HG03159 (cell line): ENCODE data around the gene INPP5F.

Experiments
- ATAC-seq: cut with Tn5 transposase; IDR thresholded peaks from one replicate; pipeline ENCODE4 v1.9.1; 2021; ENCODE audit warnings: mild to moderate bottlenecking, moderate library complexity; ENCODE audit not compliant: unreplicated experiment

The INPP5F gene

DNA sequence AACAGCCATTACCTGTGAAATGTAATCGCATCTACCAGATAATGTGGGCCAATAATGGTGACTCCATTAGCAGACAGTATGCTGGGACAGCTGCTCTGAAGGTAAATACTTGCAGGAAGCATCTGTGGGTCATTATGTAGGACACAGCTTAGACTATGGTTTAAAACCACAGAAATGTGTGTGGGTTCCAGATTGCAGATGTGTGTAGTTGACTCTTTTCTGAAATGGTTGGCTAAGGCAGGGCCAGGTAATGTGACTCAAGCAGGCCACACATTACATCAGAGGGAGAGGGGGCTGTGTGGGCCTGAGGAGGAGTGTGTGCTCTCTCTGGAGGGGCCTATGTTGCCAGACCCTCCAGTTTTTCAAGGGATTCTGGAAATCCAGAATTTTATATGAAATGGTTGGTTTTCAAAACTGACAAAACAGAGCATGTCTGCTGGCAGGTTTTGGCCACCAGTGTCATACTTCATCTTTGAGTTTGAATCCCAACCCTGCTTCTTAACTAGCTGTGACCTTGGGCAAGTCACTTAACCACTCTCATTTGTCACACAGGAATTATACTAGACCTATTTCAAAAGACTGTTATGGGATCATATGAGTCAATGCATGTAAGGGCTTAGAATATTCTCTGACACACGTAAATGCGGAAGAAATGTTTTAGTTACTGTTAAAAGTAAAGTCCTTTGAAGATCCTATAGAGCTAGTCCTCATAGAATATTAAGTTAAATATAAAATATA lies 82.3 kb downstream of the INPP5F start:
- ATAC-seq: no peak

DNA sequence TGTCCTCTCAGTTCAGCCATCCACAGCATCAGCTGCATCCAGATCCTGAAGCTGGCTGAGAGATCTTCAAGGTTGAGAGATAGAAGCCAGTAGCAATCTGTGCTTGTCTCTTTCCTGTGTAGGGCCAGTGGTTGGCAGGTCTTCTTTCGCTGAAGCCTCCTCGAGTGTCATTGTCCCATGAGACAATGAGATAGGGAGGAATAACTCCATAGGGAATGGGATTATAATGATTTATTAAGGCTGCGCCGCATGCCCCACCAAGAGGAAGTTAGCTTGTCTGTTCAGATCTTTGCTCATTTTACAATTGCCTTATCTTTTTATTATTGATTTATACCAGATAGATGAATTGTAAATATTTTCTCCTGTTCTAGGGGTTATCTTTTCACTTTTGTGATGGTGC lies 85.3 kb downstream of the INPP5F start:
- no peak for ATAC-seq

DNA sequence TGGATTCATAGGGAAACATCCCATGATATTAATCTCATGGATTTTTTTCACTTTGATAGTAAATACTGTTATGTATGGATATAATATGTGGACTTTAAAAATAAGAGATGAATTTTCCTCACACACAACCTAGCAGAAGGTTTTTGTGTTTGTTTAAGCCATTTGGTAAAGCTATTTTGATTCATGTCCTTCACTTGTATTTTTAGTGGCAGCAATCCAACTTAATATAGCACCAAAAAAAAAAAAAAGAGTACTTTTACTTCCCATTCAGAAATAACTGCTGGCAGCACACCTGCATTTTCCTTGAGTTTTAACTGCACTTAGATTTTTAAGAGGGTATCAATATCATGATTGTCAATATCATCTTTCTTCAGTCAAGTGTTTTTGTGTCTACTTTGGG lies 86.8 kb downstream of the INPP5F start:
- no peak for ATAC-seq

DNA sequence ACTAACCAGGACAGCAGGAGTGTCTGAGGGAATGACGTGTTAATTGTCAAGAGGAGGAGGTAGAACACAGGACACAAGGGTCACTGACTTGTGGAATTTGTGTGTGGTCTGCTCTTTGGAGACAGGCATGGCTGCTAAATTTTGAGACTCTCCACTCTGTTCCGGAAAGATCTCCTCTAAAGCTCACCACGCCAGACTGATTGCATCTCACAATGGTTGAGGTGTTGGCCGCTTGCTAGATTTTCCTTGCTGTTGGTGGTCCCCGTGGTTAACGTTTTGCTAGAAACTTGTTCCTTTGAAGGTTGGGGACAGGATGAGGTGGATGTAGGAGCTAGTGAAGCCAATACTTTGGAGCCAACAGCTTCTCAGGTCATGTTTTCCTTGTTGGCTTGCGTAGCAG lies 89.8 kb downstream of the INPP5F start:
- no peak for ATAC-seq

DNA sequence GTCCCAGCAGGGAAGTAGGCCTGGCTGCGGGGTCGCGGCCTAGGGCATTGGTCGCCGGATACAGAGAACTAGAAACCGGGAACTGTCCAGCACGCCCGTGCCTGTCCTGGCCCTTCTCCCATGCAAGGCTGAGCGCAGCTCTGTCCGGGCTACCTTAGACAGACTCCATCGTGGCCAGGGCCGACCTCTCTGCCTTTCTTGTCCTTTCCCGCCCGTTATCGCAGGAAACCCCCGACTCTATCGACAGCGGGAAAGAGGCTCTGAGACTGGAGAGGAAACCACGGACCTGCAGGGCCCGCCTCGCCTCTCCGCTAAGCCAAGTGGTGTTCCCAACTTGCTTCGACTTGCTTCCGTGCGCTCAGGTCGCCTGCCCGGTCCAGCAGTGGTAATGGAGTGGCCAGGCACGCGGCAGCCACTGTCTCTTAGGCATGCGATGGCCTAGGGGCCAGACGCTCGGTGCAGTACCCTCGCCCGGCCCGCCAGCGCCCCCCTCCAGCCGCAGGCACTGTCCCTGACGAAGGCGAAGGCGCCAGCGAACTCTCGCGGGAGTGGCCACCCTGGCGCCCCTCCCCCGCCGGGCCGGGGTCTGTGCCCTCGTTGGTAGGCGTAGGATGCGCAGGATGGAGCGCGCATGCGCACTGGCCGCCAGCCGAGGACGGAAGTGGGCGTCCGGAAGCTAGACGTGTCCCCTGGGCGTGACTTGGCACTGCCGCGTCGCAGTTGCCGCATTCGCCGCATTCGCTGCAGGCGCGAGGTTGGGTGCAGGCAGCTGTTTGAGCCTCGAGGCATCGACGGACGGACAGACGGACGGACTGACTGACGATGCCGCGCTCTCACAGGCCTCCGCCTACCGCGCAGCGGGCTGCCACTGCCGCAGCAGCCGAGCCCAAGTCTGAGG lies 92.4 kb downstream of the INPP5F start:
- ATAC-seq: no peak

DNA sequence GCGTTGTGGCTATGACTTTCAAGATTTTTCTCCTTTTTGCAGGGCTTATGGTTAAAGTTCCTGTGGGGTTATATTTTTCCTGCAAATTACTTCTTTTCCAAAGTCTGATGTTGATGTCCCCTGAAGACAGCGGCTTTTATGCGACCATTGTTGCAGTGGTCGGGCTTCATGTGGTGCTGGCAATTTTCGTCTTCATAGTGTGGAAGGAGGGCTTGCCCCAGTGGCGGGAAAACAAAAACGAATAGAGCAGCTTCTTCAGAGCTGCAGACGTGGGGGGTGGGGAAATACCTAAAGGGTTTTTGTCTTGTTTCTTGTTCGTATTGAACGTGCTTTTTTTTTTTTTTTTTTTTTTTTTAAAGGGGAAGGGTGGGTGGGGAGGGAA lies 93.0 kb downstream of the INPP5F start:
- ATAC-seq: no peak

DNA sequence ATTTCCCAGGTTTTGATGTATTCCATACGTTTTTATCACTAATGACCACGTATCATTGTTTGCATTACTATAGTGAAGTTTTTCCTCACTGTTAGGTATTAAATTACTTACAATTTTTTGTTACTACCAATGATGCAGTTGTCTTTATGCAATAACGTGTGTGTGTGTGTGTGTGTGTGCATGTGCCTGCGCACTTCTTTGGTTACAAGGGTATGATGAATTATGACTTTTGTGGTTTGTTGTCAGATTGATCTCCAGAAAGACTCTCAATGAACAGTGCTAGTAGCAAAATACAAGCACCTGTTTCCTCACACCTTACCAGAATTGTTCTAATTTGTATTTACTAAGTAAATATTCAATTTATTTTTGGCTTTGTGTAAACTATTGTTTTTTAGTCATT lies 95.3 kb downstream of the INPP5F start:
- no peak for ATAC-seq

DNA sequence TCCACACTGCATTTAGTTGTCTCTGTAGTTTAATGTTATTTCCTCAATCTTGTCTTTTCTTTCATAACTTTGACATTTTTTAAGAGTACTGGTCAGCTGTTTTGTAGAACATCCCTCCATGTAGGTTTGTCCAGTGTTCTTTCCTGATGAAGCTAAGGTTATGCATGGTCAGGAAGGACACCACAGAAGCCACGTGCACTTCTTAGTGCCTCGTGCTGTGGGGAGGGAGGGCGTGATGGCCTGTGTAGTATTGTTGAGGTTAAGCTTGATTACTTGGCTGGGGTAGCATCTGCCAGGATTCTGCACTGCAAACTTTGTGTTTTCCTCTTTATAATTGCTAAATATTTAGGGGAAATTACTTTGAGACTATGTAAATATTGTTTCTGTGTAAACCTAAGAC lies 98.4 kb downstream of the INPP5F start:
- ATAC-seq: no peak

DNA sequence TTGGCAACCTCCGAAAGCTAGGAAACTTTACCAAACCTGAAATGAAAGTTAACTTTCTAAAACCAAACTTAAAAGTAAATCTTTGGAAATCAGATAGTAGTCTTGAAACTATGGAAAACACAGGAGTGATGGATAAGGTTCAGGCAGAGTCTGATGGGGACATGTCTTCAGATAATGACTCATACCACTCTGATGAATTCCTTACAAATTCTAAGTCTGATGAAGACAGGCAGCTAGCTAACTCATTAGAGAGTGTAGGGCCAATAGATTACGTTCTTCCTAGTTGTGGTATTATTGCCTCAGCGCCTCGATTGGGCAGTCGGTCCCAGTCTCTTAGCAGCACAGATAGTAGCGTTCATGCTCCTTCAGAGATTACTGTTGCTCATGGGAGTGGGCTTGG lies 100.9 kb downstream of the INPP5F start:
- ATAC-seq: no peak

DNA sequence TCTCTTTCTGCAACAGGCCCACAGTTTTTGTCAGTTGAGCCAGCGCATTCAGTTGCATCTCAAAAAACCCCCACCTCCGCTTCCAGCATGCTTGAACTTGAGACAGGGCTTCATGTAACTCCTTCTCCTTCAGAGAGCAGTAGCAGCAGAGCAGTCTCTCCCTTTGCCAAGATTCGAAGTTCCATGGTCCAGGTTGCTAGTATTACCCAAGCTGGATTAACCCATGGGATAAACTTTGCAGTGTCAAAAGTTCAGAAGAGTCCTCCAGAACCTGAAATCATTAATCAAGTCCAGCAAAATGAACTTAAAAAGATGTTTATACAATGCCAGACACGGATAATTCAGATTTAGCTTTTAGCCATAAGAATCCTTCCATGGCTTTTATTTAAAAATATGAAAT lies 101.6 kb downstream of the INPP5F start:
- ATAC-seq: no peak

DNA sequence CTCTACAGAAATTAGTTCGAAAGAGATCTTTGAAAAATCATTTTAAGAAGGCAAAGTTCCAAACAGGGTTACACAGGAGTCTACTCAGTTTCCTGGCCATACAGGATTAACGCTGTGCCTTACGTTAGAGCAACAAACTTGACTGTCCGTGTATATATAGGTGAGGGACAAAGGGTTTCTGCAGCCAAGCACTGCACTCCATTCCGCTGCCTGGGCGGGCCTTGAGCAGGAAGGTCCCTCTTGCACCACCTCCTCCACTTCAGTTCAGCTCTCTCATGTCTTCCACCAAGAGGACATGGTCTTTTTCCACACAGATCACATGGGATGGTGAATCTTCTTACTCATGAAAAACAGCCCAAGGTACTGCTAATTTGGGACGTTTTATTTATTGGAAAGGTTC lies 103.6 kb downstream of the INPP5F start:
- ATAC-seq: no peak

DNA sequence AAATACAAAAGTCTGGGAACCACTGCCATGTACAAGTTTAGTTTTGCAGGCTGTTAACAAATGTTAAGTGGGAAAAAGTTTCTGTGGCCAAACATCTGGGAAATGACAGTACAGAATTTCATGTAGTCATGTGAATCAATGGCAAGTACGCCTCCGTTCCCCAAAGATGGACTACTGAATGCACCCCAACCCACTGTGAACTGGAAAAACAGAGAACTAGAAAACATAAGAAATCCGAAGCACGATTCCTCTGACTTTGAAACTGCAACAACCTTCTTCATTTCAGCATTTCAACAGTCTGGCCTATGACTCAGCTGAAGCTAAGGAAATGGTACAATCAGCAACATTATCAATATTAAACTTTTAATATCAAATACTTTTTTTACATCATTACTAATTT lies 105.0 kb downstream of the INPP5F start:
- ATAC-seq: no peak

DNA sequence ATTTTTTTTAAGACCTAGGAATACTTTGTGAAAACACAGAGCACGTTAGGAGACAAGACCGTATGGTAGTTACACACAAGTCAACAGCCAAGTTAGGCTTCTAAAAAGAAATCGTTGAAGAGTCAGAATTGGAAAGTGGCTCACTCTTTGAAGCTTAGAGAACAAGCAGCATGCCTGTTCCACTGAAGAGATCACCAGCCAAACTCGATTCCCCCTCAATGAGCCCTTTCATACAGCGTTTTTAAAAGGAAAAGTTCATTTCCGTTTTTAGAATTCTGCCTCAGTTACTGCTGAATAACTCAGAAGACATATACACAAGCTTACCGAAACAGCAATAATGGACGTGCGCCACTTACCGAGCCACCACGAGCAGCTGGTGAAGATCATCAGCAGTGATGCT lies 105.8 kb downstream of the INPP5F start:
- no peak for ATAC-seq

DNA sequence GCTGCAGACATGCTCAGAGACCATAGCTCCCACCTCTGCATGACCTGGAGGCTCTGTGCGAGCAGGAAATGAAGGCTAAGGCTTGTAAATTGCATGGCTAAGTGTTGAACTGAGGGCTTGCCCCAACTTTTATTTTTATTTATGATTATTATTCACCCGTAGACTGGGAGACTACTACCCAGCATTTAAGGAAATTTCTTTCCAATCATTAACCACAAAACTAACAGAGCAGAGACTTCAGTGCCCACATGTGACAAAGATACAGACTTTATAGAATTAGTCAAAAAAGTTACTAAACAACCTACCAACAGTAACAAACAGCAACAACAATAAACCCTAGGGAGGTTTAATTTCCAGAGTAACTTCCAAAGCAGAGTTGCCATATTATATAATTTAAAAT lies 107.1 kb downstream of the INPP5F start:
- ATAC-seq: no peak

DNA sequence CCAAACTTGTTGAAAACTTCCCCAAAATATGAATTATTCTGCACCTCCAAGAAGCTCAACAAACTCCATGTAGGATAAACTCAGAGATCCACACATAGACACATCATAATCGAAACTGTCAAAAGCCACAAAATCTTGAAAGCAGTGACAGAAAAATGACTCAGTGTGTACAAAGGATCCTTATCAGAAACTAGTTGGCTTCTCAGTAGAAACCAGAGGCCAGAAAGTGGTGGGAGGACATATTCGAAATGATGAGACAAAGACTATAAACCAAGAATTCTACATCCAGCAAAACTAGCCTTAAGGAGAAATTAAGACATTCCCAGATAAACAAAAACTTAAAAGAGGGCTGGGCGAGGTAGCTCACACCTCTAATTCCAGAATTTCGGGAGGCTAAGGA lies 108.3 kb downstream of the INPP5F start:
- ATAC-seq: no peak

DNA sequence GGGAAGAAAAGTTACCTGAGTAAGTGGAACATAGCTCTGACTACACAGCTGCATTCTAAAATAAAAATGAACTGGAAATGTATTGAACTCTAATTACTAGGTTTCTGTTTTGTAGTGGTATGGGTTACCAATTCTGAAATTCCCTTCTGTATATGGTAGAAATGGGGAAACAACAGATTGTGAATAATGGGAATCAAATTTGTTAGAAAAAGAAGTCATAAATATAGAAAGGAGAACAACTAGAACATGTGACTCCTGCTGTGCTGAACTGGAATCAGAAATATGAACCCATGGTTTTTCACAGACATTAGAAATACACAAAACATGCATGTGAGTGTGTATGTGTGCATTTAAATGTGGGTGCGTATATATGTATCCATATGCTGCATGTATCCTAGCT lies 119.8 kb downstream of the INPP5F start:
- ATAC-seq: no peak

DNA sequence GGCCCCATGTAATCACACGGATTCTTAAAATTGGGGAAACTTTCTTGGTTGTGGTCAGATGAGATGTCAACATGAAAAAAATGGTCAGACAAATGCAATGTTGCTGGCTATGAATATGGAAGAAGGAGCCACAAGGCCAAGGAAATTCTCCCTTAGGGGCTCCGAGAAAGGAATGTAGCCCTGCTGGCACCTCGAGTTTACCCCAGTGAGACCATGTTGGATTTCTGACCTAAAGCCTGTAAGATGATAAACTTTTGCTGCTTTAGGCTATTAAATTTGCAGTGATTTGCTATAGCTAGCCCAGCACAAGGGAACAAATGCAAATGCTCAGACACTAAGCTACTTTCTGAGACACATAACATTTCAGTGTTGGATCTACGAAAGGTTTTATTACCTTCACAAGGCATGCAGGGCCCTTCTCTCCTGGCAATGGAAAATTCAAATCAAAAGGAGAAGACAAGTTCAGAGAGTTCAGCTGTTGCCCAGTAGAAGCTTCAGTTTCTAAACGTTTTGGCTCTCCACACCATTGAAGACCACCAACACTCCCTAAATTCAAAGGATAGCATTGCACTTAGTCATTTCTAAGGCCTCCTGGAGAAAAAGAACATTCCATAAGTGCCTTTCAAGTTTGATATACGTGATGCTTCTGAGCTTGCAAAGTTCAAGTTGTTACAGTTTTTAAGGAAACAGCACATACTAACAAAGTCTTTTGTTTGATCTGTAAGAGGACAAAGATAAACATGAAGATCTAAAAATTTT lies 123.4 kb downstream of the INPP5F start:
- no peak for ATAC-seq

DNA sequence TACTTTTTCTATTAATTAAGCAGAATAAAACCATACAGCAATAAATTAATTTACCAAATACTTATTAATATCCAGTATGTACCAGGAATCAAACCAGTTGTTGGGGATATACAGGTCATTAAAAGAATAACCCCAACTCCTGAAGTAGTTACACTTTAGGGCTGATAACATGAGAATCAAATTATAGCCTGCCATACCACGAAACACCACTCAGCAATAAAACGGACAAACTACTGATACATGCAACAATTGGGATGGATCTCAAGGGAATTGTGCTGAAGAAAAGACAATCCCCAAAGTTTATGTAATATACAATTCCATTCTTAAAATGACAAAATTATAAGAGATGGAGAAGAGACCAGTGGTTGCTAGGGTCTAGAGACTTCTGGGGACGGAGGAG lies 124.1 kb downstream of the INPP5F start:
- ATAC-seq: no peak

DNA sequence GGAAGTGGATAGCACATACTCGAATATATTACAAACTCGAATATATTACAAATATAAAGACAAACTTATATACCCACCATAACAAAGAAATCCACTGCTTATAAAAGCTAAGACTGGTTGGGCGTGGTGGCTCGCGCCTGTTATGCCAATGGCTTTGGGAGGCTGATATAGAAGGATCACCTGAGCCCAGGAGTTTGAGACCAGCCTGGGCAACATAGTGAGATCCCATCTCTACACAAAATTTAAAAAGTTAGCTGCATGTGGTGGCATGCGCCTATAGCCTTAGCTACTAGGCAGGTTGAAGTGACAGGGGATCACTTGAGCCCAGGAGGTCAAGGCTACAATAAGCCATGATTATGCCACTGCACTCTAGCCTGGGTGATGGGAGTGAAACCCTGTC lies 126.4 kb downstream of the INPP5F start:
- ATAC-seq: no peak

DNA sequence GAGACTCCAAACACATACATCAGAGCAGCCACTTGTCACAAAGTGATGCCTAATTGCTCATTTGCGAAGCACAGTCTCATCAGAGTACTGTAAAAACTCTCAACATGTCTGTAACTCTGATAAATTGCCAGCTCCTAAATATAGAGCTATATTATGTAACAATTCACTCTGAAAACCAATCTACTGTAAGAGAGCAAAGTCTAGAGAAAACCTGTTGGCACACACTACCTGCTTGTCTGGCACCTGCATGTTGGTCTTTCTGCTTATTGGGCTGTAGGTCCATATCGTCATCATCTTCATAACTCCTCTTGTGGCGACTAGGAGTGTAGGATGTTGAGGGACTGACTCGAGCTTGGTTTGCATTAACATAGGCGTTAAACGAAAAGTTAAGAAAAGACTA lies 127.0 kb downstream of the INPP5F start:
- ATAC-seq: no peak

DNA sequence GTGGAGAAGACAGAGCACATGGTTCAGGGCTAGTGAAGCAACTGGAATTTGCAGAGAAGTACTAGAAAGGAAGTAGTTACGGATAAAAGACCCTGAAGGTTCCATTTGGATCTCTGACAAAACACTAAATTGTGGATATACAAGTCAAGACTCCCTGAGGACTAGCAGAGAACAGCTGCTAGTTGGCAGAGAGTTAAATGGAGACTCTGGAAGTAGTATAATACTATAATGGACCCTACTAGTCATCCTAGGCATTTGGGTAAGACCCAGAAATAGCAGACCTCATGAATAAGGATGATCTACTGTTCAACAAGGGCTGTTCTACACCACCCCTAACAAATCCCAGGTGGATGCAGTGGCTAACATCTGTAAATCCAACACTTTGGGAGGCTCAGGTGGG lies 127.7 kb downstream of the INPP5F start:
- ATAC-seq: no peak

DNA sequence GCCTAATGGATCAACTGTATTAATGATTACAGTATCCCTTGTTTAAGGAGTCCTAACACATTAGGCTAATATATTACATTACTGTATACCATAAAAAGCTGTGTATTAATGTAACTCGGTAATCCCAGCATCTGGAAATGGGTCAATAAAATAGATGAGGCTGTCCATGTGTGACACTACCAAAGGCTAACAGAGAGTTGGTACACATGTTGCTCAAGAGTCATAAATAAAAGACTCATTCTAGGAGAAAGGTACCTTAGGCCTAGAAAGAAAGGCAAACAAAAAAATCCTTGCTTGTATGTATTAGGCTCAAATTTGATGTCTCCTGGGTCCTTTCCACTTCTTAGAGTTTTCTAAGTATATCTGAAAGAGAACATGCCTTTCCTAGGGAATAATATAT lies 132.2 kb downstream of the INPP5F start:
- ATAC-seq: no peak
